Fibroblast of mammary gland (primary cell): Measurements from ENCODE around the gene HSF4.
A peak's percentile ranks its signal among the peaks of the same experiment; 100 is the strongest.
"Not testable (repeated sequence)": the region's sequence is repeated elsewhere in the genome, so short reads cannot be mapped to it uniquely, and the experiment has no call there.

Experiments
- DNase-seq: peaks from one replicate; pipeline ENCODE4 v3.0.0-alpha.2; 2010; ENCODE audit warnings: low read depth
- H3K4me3 ChIP-seq: 2 replicates; pipeline ENCODE4 v1.5.1; 2011; ENCODE audit warnings: low read depth, mild to moderate bottlenecking, low read length, moderate library complexity; ENCODE audit not compliant: control insufficient read depth
- TF ChIP-seq, protein P1 (sequence below): conservative IDR thresholded peaks from 2 replicates; pipeline ENCODE4 v1.5.1; 2011; ENCODE audit warnings: low read depth, low read length, inconsistent platforms; ENCODE audit not compliant: control insufficient read depth, insufficient read depth

Gene HSF4, protein sequence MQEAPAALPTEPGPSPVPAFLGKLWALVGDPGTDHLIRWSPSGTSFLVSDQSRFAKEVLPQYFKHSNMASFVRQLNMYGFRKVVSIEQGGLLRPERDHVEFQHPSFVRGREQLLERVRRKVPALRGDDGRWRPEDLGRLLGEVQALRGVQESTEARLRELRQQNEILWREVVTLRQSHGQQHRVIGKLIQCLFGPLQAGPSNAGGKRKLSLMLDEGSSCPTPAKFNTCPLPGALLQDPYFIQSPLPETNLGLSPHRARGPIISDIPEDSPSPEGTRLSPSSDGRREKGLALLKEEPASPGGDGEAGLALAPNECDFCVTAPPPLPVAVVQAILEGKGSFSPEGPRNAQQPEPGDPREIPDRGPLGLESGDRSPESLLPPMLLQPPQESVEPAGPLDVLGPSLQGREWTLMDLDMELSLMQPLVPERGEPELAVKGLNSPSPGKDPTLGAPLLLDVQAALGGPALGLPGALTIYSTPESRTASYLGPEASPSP

DNA sequence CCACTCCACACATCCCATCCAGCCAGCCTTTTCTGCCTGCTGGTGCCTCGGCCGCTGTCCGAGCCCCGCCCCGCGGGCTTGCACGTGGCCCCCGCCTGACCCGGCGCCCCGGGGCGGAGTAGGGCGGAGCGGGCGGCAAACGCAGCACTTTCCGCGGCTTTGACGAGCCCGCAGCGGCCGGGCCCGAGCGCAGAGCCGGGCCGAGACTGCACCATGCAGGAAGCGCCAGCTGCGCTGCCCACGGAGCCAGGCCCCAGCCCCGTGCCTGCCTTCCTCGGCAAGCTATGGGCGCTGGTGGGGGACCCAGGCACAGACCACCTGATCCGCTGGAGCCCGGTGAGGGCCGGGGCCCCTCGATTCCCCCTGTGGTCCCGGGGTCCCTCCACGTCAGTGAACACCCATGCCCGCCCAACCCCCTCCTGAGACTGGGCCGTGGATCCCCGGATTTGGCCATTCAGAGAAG lies at the start of gene HSF4:
Gene HSF4, plus strand, starts transcription at position 147 of the 463 bp plus-strand sequence. Its CDS starts 67 bp downstream, at position 214.
- TF ChIP-seq, protein P1, sequence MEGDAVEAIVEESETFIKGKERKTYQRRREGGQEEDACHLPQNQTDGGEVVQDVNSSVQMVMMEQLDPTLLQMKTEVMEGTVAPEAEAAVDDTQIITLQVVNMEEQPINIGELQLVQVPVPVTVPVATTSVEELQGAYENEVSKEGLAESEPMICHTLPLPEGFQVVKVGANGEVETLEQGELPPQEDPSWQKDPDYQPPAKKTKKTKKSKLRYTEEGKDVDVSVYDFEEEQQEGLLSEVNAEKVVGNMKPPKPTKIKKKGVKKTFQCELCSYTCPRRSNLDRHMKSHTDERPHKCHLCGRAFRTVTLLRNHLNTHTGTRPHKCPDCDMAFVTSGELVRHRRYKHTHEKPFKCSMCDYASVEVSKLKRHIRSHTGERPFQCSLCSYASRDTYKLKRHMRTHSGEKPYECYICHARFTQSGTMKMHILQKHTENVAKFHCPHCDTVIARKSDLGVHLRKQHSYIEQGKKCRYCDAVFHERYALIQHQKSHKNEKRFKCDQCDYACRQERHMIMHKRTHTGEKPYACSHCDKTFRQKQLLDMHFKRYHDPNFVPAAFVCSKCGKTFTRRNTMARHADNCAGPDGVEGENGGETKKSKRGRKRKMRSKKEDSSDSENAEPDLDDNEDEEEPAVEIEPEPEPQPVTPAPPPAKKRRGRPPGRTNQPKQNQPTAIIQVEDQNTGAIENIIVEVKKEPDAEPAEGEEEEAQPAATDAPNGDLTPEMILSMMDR: no peak
- no peak for DNase-seq

DNA sequence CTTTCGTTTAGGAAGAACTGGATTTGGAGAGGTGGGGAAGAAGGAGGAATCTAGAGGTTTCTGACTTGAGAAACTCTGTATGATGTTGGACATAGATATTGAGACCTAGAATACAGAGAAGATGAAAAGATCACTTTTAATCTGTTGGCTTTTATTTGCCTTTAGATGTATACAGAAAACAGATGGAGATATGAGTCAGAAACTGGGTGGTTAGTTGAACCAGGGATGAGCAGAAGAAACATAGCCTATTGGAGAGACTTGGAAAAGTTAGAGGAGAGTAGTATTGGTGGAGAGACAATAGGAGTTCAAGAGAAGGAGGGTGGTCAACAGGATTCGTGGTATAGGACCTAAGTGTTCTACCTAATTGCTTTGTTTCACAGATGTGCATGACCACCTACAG lies 49.8 kb upstream of the HSF4 start:
- H3K4me3 ChIP-seq: no peak overlapping the region
- DNase-seq: peak; percentile 58
- TF ChIP-seq, protein P1: no peak

More for the DNA sequence above, at the start of gene HSF4:
- H3K4me3 ChIP-seq: peak within 1 kb of the TSS; percentile 7

DNA sequence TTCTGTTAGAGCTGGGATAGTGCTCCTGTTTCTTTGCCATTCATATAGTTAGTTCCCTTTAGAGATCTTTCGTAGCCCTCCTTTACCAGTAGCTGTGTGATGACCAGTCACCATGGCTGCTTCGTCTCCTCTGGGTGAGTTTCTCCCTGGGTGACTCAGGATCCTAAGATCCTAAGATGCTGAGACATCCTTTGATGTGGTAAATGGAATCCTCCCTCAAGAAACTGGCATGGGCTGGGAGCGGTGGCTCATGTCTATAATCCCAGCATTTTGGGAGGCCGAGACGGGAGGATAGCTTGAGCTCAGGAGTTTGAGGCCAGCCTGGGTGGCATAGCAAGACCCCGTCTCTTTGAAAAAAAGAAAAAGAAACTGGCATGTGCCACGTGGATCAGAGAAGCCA lies 48.9 kb upstream of the HSF4 start:
- no peak overlapping the region for H3K4me3 ChIP-seq
- peak; percentile 97 for DNase-seq
- TF ChIP-seq, protein P1: no peak

DNA sequence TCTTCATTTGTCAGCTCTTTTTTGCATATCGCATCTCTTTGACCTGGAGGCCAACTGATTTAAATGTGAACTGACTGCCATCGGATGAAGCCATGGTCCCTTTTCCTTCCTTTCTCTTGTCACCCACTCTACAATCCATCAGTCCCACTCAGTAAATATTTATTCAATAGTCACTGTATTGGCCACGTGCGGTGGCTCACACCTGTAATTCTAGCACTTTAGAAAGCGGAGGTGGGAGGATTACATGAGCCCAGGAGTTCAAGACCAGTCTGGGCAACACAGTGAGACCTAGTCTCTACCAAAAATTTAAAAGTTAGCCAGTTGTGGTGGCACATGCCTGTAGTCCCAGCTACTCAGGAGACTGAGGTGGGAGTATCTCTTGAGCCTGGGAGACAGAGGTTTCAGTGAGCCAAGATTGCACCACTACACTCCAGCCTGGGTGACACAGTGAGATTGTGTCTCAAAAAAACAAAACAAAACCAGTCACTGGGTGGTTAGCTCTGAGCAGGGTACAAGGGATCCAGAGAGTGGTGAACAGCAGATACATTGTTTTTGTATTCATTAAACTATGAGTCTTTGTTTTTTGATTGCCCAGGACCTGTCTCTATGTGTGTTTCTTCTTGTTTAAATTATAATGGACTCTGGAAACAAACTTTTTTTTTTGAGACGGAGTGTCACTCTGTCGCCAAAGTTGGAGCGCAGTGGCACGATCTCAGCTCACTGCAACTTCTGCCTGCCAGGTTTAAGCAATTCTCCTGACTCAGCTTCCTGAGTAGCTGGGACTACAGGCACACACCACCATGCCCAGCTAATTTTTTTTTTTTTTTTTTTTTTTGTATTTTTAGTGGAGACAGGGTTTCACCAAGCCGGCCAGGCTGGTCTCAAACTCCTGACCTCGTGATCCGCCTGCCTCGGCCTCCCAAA lies 47.9 kb upstream of the HSF4 start:
- no peak overlapping the region for H3K4me3 ChIP-seq
- DNase-seq: no peak
- TF ChIP-seq, protein P1: no peak

DNA sequence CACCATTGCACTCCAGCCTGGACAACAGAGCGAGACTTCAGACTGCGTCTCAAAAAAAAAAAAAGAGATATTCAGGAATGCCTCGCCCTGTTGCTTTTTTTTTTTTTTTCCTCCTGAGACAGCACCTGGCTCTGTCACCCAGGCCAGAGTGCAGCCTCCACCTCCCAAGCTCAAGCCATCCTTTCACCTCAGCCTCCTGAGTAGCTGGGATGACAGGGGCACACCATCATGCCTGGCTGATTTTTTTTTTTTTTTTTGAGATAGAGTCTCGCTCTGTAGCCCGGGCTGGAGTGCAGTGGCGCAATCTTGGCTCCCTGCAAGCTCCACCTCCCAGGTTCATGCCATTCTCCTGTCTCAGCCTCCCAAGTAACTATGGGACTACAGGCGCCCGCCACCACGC lies 46.8 kb upstream of the HSF4 start:
- TF ChIP-seq, protein P1: no peak
- DNase-seq: no peak
- H3K4me3 ChIP-seq: no peak overlapping the region

DNA sequence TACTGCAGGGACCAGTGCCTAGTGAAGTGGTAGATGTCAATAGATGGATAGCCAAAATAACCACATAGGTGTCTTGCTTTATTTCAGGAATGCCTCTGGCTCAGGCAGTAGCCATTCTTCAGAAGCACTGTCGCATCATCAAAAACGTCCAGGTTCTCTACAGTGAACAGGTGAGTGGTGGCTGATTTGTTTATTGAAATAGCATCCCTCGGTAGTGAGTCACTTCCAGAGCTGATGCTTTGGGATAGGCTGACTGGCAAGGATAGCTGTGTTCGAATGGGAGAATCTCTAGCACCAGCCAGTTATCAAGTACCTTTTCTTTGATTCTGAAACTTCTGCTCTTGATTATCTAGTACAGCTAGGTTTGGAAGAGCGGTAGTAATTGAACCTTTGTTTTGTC lies 44.5 kb upstream of the HSF4 start:
- DNase-seq: no peak
- TF ChIP-seq, protein P1: no peak
- H3K4me3 ChIP-seq: no peak overlapping the region

DNA sequence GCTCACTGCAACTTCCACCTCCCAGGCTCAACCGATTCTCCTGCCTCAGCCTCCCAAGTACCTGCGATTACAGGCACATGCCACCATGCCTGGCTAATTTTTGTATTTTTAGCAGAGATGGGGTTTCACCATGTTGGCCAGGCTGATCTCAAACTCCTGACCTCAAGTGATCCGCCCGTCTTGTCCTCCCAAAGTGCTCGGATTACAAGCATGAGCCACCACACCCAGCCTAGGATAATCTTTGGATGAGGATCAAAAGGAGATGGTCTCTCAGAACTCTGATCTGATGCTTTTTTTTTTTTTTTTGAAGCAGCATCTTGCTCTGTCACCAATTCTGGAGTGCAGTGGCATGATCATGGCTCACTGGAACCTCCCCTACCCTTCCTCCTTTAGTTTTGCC lies 41.7 kb upstream of the HSF4 start:
- not testable (repeated sequence) for H3K4me3 ChIP-seq, DNase-seq
